ENCODE data around the gene ADCY5. TPM values are rescaled to one million over a fixed set of nuclear protein-coding genes. Genes with fewer than 3 reads are reported as not detected.

The ADCY5 gene
- total RNA-seq, 2 donors from 2014 or later, result not detected

- no peak for ATAC-seq
- no peak overlapping the region for H3K4me3 Mint-ChIP-seq
- H3K27me3 Mint-ChIP-seq, result no peaks in the 10 kb centered on the region
- H3K27ac Mint-ChIP-seq, result no peak overlapping the region
- H3K9me3 Mint-ChIP-seq, result no peaks in the 10 kb centered on the region
- DNase-seq (ENCODE audit: low spot score), result no peak
- H3K36me3 Mint-ChIP-seq, result peaks cover 17% of the 10 kb centered on the region
- H3K4me1 Mint-ChIP-seq (ENCODE audit: low read depth in 2 of 2), result peaks cover 11 to 13% of the 10 kb centered on the region in 2 donors
Measured at GRCh38 chr3:123236902-123237301, 212.0 kb downstream of the ADCY5 start.

Other genes starting within 250 kb of the ADCY5 start
- 10 to 100 TPM; 18.8 to 19.0 TPM for gene SEC22A, start 247.1 kb downstream of the ADCY5 start, total RNA-seq
- 10 to 100 TPM; 23.1 to 23.9 TPM for gene HACD2, start 136.0 kb upstream of the ADCY5 start, total RNA-seq